NCI-H146 treated with DMSO at 0.1 percent for 48 hours (cell line): ENCODE data around the gene CDHR3.

Experiments
- DNase-seq: peaks from one replicate; lab custom pipeline; 2025; ENCODE audit not compliant: unreplicated experiment; lab: John Stamatoyannopoulos, UW

The CDHR3 gene

DNA sequence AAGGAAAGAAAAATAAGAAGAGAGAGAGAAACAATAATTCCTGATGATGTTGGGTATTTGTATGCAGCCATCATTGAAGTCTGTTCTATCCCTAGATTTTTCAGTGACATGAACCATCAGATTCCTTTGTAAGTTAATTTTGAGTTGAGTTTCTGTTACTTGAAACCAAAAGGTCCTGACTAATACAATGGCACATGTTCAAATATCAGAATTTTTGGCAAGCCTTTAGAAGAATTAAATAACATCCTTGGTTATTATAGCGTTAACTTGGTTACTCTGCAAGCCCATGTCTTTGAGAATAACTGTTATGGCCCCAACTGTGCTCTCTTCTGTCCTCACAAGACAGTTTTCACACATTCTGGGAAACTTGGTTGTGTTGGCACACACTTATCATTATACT is 82.5 kb downstream of the CDHR3 start:
- no peak for DNase-seq

- no peak for DNase-seq
These were observed 84.1 kb downstream of the CDHR3 start for GRCh38 chr7:106047184-106047583.

GRCh38 chr7:106047818-106048705 is 85.0 kb downstream of the CDHR3 start:
- DNase-seq = peak; percentile 59

GRCh38 chr7:106048706-106049020 is 85.6 kb downstream of the CDHR3 start:
- no peak for DNase-seq

- DNase-seq = no peak
These were observed 86.2 kb downstream of the CDHR3 start for GRCh38 chr7:106049139-106049752.

DNA sequence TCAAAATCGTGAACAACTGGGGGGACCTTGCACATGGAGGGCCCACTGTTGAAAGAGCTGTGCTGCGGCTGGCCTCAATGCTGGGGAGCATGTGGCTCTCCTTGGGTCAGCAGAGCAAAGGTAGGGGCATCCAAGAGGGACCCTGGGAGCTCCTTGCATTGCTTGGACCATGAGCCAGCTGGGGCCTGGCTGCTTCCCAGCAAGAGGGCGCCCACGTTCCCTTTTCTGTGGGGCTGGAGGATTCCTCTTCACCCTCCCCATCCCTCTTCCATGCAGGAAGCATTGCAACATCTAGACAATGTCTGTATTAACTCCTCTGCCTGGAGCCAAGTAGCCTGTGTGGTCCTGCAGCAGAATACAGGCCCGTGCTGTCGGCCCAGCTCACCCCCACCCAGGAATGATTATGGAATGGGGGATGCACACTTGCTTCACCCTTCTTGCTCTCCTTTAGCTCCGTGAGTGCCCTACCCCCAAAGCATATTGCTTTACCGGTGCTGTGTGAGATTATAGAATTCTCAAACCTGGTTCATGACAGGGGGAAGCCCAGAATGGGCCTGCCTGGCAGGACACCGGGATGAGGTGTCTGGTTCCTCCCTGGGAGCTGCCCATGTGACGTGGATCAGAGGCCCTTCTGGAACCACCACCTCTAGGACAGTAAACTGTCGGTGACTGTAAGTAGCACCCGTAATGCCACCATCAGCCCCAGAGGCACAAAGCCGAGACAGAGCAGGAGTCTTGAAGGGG is 87.1 kb downstream of the CDHR3 start:
- no peak for DNase-seq

DNA sequence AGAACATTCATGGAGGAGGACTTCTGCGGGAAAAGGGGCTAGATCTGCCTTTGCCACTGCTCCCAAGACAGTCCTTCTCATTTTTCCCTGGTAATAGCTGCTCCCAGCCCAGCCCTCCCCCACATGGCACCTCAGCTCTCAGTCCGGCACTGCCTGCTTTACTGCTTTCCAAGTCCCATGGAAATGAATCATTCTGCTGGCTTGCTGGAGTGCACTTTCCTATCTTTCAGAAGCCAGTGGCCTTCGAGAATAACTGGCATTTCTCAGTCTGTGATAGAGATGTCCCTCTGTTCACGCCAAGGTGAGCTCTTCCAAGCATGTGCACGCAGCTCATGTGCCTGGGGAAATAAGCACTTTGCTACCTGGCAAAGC is 87.7 kb downstream of the CDHR3 start:
- no peak for DNase-seq

- no peak for DNase-seq
These were observed 89.6 kb downstream of the CDHR3 start for GRCh38 chr7:106052681-106053080.

- DNase-seq = no peak
These were observed 90.0 kb downstream of the CDHR3 start for GRCh38 chr7:106053109-106053508.

GRCh38 chr7:106054156-106054910 is 91.3 kb downstream of the CDHR3 start:
- DNase-seq = no peak

DNA sequence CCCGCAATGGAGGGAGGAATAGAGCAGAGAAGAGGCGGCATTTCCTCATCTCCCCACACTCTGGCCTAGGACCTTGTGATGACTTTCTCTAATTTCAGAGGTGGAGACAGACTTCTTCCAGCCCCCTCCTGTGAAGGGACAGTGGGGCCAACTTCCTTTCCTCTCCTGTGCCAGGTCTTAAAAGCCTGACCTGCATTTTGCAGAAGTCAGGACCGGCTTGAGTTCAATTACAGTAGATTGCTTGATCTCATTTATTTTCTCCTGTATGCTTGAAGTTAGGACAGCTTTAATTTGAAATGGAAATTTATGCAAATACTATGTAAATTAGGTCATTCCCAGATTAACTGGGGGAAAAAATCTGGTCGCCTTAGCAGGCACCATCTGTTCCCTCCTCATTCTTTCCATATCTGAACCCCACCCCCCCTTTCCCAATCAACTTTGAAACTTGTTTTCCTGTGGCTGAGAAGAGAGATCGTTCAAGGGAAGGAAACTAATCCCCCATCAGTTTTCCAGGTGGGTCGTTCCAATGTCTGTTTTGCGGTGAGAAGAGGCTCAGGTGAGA is 92.0 kb downstream of the CDHR3 start:
- no peak for DNase-seq

GRCh38 chr7:106056513-106057203 is 93.6 kb downstream of the CDHR3 start:
- DNase-seq = peak; percentile 44

DNA sequence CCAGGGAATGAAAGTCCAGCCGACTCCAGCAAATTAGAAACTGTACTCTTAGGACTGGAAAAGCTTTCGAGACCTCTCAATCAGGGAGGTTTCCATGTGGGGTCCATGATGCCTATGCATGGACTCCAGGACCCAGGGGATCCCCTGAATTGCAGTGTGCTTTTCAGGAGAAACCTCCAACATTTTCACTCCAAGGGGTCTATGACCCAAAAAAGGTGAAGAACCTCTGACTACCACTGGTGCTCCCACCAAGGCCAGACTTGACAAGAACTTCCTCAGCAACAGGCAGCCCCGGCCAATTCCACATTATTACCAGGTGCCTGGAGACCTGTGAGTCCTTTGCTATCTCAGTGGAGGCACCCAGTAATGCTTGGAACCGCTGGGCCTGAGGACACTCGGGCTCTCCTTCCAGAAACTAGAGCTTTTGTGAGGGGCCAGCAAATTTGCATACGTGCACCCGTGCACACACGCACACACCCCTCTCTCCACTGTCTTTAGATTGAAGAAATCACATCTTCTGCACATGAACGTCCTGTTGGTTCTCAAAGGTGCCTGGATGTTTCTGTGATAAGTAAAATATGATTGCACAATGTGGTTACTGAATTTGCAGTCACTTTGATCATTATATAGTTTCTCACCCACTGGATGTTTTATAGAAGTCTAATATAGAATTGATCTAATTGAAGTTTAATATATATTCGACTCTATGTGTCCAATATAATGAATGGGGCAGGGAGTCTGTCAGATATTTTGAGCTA is 94.3 kb downstream of the CDHR3 start:
- DNase-seq = no peak

DNA sequence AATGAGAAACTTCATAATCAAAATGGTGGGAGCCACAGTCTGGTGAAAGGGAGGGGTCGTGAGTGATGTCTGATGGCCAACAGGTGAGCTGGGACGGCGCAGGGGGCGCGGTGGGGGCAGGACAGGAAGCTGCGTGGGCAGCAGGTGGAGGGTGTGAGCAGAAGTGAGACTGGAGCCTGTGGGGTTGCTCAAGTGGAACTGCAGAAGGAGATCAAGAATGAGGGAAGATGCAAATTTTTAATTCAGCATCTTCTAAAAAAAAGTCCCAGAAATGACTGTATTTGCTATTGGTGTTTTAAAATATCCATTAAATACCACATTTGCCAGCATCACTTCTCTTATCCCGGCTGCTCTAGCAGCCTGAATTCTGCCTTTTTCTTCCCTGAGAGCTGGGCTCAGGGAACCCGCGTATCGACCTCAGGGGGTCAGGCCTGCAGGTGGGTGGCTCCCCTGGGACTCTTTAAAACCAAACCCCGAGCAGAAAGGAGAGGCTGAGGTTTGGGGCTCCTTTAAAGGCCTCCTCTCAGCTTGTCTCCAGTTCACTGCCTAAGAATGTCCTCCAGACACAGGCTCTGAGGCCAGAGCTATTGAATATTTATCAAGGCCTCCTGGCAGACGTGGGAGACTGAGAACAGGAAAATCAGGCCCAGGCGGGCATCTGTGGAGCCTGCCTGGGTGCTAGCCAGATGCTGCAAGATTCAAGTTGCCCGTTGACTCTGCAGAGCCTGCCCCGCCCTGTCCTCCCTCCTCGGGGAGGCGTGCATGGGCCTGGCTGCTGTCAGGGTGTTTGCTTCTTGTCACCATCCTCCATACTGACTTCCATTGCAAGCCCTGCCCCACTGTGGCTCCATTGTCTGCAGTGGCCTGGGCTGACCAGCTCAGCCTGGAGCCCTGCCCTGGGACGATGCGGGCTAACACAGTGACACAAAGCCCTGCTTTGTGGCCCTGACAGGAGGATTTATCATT is 95.2 kb downstream of the CDHR3 start:
- no peak for DNase-seq

GRCh38 chr7:106058928-106059324 is 95.9 kb downstream of the CDHR3 start:
- DNase-seq = no peak

- DNase-seq = no peak
These were observed 96.5 kb downstream of the CDHR3 start for GRCh38 chr7:106059556-106059955.

GRCh38 chr7:106060394-106060920 is 97.4 kb downstream of the CDHR3 start:
- DNase-seq = no peak

- no peak for DNase-seq
These were observed 98.4 kb downstream of the CDHR3 start for GRCh38 chr7:106061301-106061979.
